B cell (primary cell): ENCODE data around the gene DCST2. TPM values are rescaled to one million over a fixed set of nuclear protein-coding genes. Genes with fewer than 3 reads are reported as not detected.

Experiments used
- ATAC-seq: fragments of 200-7000 bp; cut with Tn5 transposase; one replicate; pipeline ENCODE4 v1.10.0; 2021; ENCODE audit warnings: low read depth, mild to moderate bottlenecking, moderate number of reproducible peaks, moderate library complexity
- CTCF ChIA-PET: fragments of 350-600 bp; sonication (Branson Sonifier 250); formaldehyde crosslinking; loops from one replicate; lab custom pipeline; 2021; ENCODE audit warnings: antibody characterized with exemption, inconsistent platforms; lab: Charles Lee
- POLR2A ChIA-PET: fragments of 350-600 bp; sonication (Branson Sonifier 250); formaldehyde crosslinking; loops from one replicate; lab custom pipeline; 2021; ENCODE audit warnings: antibody characterized with exemption; lab: Charles Lee
- DNase-seq: peaks from one replicate; pipeline ENCODE4 v3.0.0; 2013
- H2AFZ ChIP-seq: 2 replicates; pipeline ENCODE4 v1.6.1; 2012; ENCODE audit warnings: mild to moderate bottlenecking, low read depth, low read length; ENCODE audit not compliant: insufficient read depth, poor library complexity, severe bottlenecking
- H3K27ac ChIP-seq, 2 donors: 1 replicate in 1 of 2; 2 replicates in 1 of 2; pipeline ENCODE4 v1.5.1; 2012 to 2013; ENCODE audit warnings: low read length in 2 of 2, mild to moderate bottlenecking in 2 of 2, moderate library complexity in 1 of 2
- H3K27me3 ChIP-seq, 4 experiments: fragments of 200-600 bp in 1 of 4; sonication (generic) in 1 of 4; replicated peaks in 1 of 4; 1 replicate in 2 of 4; 2 replicates in 2 of 4; pipeline versions ENCODE4 v1.6.1 to v1.7.0; 2013 to 2016; ENCODE audit warnings: low read length in 3 of 4, mild to moderate bottlenecking in 2 of 4, mixed read lengths in 1 of 4, moderate library complexity in 1 of 4; ENCODE audit not compliant: insufficient read depth in 4 of 4, control insufficient read depth in 3 of 4; ENCODE audit errors: control extremely low read depth in 1 of 4
- H3K36me3 ChIP-seq, 2 experiments: replicated peaks in 1 of 2; 1 replicate in 1 of 2; 2 replicates in 1 of 2; pipeline versions ENCODE4 v1.6.1 to v1.7.1; 2013; ENCODE audit warnings: low read length in 1 of 2; ENCODE audit not compliant: insufficient read depth in 2 of 2, control insufficient read depth in 1 of 2; ENCODE audit errors: control extremely low read depth in 1 of 2, extremely low read depth in 1 of 2
- H3K4me1 ChIP-seq, 2 donors: fragments of 200-600 bp in 1 of 2; sonication (generic) in 1 of 2; 1 replicate in 1 of 2; 2 replicates in 1 of 2; pipeline versions ENCODE4 v1.5.1 to v1.6.1; 2013 to 2017; ENCODE audit warnings: low read length in 2 of 2; ENCODE audit not compliant: control insufficient read depth in 2 of 2, insufficient read depth in 2 of 2
- H3K4me2 ChIP-seq: replicated peaks from 2 replicates; pipeline ENCODE3; 2012; ENCODE audit warnings: mild to moderate bottlenecking, low read depth, low read length; ENCODE audit not compliant: poor library complexity, severe bottlenecking
- H3K4me3 ChIP-seq, 5 experiments: fragments of 200-600 bp in 1 of 5; sonication (generic) in 1 of 5; 1 replicate in 3 of 5; 2 replicates in 2 of 5; pipeline versions ENCODE4 v1.5.1 to v1.7.0; 2011 to 2016; ENCODE audit warnings: low read length in 4 of 5, mild to moderate bottlenecking in 4 of 5, low read depth in 2 of 5, control low read depth in 1 of 5, moderate library complexity in 1 of 5; ENCODE audit not compliant: insufficient read depth in 1 of 5; ENCODE audit errors: control extremely low read depth in 1 of 5, extremely low read depth in 1 of 5
- H3K79me2 ChIP-seq: fragments of 200-600 bp; sonication (generic); one replicate; pipeline ENCODE4 v1.6.0; 2016; ENCODE audit warnings: low read length; ENCODE audit not compliant: control insufficient read depth, insufficient read depth
- H3K9ac ChIP-seq: fragments of 200-600 bp; sonication (generic); 2 replicates; pipeline ENCODE4 v1.6.1; 2017; ENCODE audit warnings: mild to moderate bottlenecking, low read length, moderate library complexity
- H3K9me3 ChIP-seq, 3 donors: one replicate each; pipeline versions ENCODE4 v1.6.1 to v1.7.1; 2013; ENCODE audit warnings: low read length in 2 of 3; ENCODE audit not compliant: control insufficient read depth in 2 of 3, insufficient read depth in 1 of 3; ENCODE audit errors: control extremely low read depth in 1 of 3
- H4K20me1 ChIP-seq: 2 replicates; pipeline ENCODE4 v1.6.0; 2012; ENCODE audit warnings: mild to moderate bottlenecking, low read length; ENCODE audit not compliant: insufficient read depth, control insufficient read depth, poor library complexity, severe bottlenecking
- H3K27ac Mint-ChIP-seq: one replicate; pipeline ENCODE4 v1.8.0; 2021; ENCODE audit warnings: mixed read lengths
- H3K27me3 Mint-ChIP-seq: one replicate; pipeline ENCODE4 v1.8.0; 2021; ENCODE audit warnings: mixed read lengths
- H3K4me1 Mint-ChIP-seq: one replicate; pipeline ENCODE4 v1.8.0; 2021; ENCODE audit warnings: mixed read lengths
- H3K4me3 Mint-ChIP-seq: one replicate; pipeline ENCODE4 v1.8.0; 2021; ENCODE audit warnings: mixed read lengths
- H3K9me3 Mint-ChIP-seq: one replicate; pipeline ENCODE4 v1.8.0; 2022; ENCODE audit warnings: mixed read lengths; ENCODE audit not compliant: insufficient read depth
- CTCF ChIP-seq: fragments of 200-600 bp; IDR thresholded peaks from one replicate; pipeline ENCODE4 v1.8.0; 2022; ENCODE audit warnings: antibody characterized with exemption, mild to moderate bottlenecking
- EZH2 ChIP-seq: IDR thresholded peaks from 2 replicates; pipeline ENCODE4 v1.6.1; 2012; ENCODE audit warnings: borderline replicate concordance, low read depth, mild to moderate bottlenecking, moderate library complexity, low read length; ENCODE audit not compliant: insufficient read depth, poor library complexity, severe bottlenecking
- WGBS: methylation state at CpG from one replicate; pipeline ENCODE4 v1.1.5; 2013; ENCODE audit warnings: missing lambda C conversion rate; ENCODE audit not compliant: insufficient coverage; 5-methylcytosine and 5-hydroxymethylcytosine counted together
- intact Hi-C: fragments of 100-400 bp; cut with micrococcal nuclease; formaldehyde crosslinking; loops from one replicate; pipeline ENCODE4 v1.10.0; 2022
- polyA plus RNA-seq: library from polyadenylated mRNA; depleted of rRNA; stranded (reverse); fragments of >200 nt; gene quantifications from 2 replicates; pipeline ENCODE4 v1.2.3, GENCODE V29; 2012
- total RNA-seq, 2 donors: library from RNA; stranded (reverse); fragments of 120-200 nt in 1 of 2; gene quantifications; 1 replicate in 1 of 2; 2 replicates in 1 of 2; pipeline versions ENCODE4 v1.2.3 to v1.2.4, GENCODE V29; 2013 to 2022

DCST2 gene
- total and polyA plus RNA-seq, 2 donors (not counting 1 experiment from before 2014, with no cell fraction given) = 0.89 to 5.4 TPM

GRCh38 chr1:155003766-155004351, 29.7 kb downstream of the DCST2 start:
- Histone ChIP-seq H3K9me3 (no peaks in the 10 kb centered on the region), H3K79me2 (peaks cover 62% of the 10 kb centered on the region), H3K27me3 (no peaks in the 10 kb centered on the region), H3K27ac (peak overlapping the region; percentile 59 to 81), H3K4me3 (peak overlapping the region; percentile 84 to 98 (median 93)), H3K36me3 (peaks cover 0 to under 1% of the 10 kb centered on the region in 2 experiments), H3K4me1 (peaks cover 59 to 66% of the 10 kb centered on the region in 2 donors), H3K4me2 (peak overlapping the region; percentile 96), H4K20me1 (peaks cover 29% of the 10 kb centered on the region), H2AFZ (peak overlapping the region; percentile 59), H3K9ac (peak overlapping the region; percentile 94)
- ChIA-PET CTCF (interaction anchor here (0.7 to 18.4 kb wide), 3 partner anchors 10 to 60 kb away, joined by 3 to 295 read pairs (median 4); partner anchors contain the start of gene PBXIP1), POLR2A (interaction anchor here (1.5 to 7.4 kb wide), 2 partner anchors 11 to 30 kb away, joined by 9 to 74 read pairs; partner anchors contain the start of gene CKS1B)
- 1% methylated on average over 12 of the region's 34 CpGs for WGBS
- peak overlapping the region; percentile 94 for H3K27ac Mint-ChIP-seq
- DNase-seq (no peak), ATAC-seq (no peak)
- no peaks in the 10 kb centered on the region for H3K27me3 Mint-ChIP-seq
- H3K9me3 Mint-ChIP-seq = no peaks in the 10 kb centered on the region
- intact Hi-C loops = loop anchor here (5.0 kb wide), 3 partner anchors 397 to 677 kb away; partner anchors contain the start of genes ADAR, ATP8B2 and UBE2Q1
- peak overlapping the region; percentile 90 for H3K4me3 Mint-ChIP-seq
- TF ChIP-seq CTCF = no peak
- no peak for TF ChIP-seq EZH2
- peaks cover 56% of the 10 kb centered on the region for H3K4me1 Mint-ChIP-seq
